ENCODE data around the gene CFLAR. TPM values are rescaled to one million over a fixed set of nuclear protein-coding genes. Genes with fewer than 3 reads are reported as not detected.

Gene CFLAR
- total RNA-seq, 1 experiment from 2014 or later: 7.6 TPM

DNA sequence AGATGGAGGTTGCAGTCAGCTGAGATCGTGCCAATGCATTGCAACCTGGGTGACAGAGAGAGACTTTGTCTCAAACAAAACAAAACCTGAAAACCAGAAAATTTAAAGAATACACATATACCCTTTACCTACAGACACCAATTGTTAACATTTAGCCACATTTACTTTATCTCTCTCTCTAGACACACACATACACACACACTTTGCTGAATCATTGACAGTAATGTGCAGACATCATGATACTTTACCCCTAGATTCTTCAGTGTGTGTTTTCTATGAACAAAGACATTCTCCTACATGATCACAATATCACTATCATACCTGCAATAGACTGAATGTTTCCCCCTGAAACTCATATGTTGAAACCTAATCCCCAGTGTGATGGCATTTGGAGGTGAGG, 10.2 kb upstream of the CFLAR start:
- peak overlapping the region in 1 of 3 experiments; percentile 13; a peak in 1 of 7 replicates for H3K27ac Mint-ChIP-seq
- H3K56ac ChIP-seq (ENCODE audit: insufficient read length, low read depth, low read length): no peak overlapping the region
- no peaks in the 10 kb centered on the region for H3K9me3 ChIP-seq (ENCODE audit: control insufficient read depth, low read depth, low read length)
- H3K23ac ChIP-seq (ENCODE audit: insufficient read length, low read depth, low read length): no peak overlapping the region
- H3K4ac ChIP-seq (ENCODE audit: low read depth, low read length): no peak overlapping the region
- no peak overlapping the region for H3T11ph ChIP-seq (ENCODE audit: low read length)
- H2AK5ac ChIP-seq (ENCODE audit: insufficient read length, low read length): no peak overlapping the region
- H3K14ac ChIP-seq (ENCODE audit: insufficient read depth, low read length): no peak overlapping the region
- no peak overlapping the region for H3K18ac ChIP-seq (ENCODE audit: insufficient read length, low read depth, low read length)
- DNase-seq: no peak
- no peak overlapping the region for H3K27ac ChIP-seq (ENCODE audit: insufficient read length, low read depth, low read length)
- no peaks in the 10 kb centered on the region for H3K4me1 Mint-ChIP-seq
- no peaks in the 10 kb centered on the region for H3K9me3 Mint-ChIP-seq
- H4K5ac ChIP-seq (ENCODE audit: insufficient read length, low read depth, low read length): no peak overlapping the region
- H2BK120ac ChIP-seq (ENCODE audit: low read depth, low read length, poor library complexity, severe bottlenecking): no peak overlapping the region
- no peak overlapping the region for H2BK12ac ChIP-seq (ENCODE audit: insufficient read length, low read depth, low read length)
- no peaks in the 10 kb centered on the region for H4K20me1 ChIP-seq (ENCODE audit: control insufficient read depth, insufficient read depth, insufficient read length)
- no peaks in the 10 kb centered on the region for H3K23me2 ChIP-seq (ENCODE audit: insufficient read length, low read depth, low read length, poor library complexity, severe bottlenecking)
- H3K79me2 ChIP-seq (ENCODE audit: insufficient read depth, low read length): no peaks in the 10 kb centered on the region
- H3K4me3 Mint-ChIP-seq: no peak overlapping the region
- no peak overlapping the region for H2AFZ ChIP-seq (ENCODE audit: low read length)
- no peak overlapping the region for H2BK5ac ChIP-seq (ENCODE audit: insufficient read length, low read length)
- H2BK20ac ChIP-seq (ENCODE audit: low read depth, low read length, poor library complexity, severe bottlenecking): no peak overlapping the region
- no peak overlapping the region for H3K4me2 ChIP-seq (ENCODE audit: insufficient read depth, insufficient read length, low read length)
- no CpG with 5 or more reads among the region's 1 CpG for WGBS (ENCODE audit: extremely low coverage, insufficient read length, low lambda C conversion rate)
- no peaks in the 10 kb centered on the region for H3K36me3 Mint-ChIP-seq (ENCODE audit: insufficient read depth in 1 of 3, low read depth in 3 of 3)
- H2BK15ac ChIP-seq (ENCODE audit: low read depth, low read length): no peak overlapping the region
- no peak overlapping the region for H4K91ac ChIP-seq (ENCODE audit: insufficient read length, low read depth, low read length)
- H3K27me3 ChIP-seq (ENCODE audit: insufficient read depth, low read length): no peaks in the 10 kb centered on the region
- TF ChIP-seq, protein P1, sequence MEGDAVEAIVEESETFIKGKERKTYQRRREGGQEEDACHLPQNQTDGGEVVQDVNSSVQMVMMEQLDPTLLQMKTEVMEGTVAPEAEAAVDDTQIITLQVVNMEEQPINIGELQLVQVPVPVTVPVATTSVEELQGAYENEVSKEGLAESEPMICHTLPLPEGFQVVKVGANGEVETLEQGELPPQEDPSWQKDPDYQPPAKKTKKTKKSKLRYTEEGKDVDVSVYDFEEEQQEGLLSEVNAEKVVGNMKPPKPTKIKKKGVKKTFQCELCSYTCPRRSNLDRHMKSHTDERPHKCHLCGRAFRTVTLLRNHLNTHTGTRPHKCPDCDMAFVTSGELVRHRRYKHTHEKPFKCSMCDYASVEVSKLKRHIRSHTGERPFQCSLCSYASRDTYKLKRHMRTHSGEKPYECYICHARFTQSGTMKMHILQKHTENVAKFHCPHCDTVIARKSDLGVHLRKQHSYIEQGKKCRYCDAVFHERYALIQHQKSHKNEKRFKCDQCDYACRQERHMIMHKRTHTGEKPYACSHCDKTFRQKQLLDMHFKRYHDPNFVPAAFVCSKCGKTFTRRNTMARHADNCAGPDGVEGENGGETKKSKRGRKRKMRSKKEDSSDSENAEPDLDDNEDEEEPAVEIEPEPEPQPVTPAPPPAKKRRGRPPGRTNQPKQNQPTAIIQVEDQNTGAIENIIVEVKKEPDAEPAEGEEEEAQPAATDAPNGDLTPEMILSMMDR (conservative IDR thresholded peaks at IDR 0.05): no peak
- H3K27me3 Mint-ChIP-seq (ENCODE audit: low read depth): no peaks in the 10 kb centered on the region
- no peak overlapping the region for H3K9ac ChIP-seq (ENCODE audit: extremely low read depth, insufficient read length, low read length)
- no peaks in the 10 kb centered on the region for H3K79me1 ChIP-seq (ENCODE audit: insufficient read depth, low read depth, low read length, poor library complexity, severe bottlenecking)
- H4K8ac ChIP-seq (replicated peaks; ENCODE audit: insufficient read length, low read depth, low read length): no peak overlapping the region
- no peaks in the 10 kb centered on the region for H3K4me1 ChIP-seq (ENCODE audit: insufficient read depth, low read length)

Data from H9 (cell line).